ENCODE results near the gene DIP2C. TPM values are rescaled to one million over a fixed set of nuclear protein-coding genes. Genes with fewer than 3 reads are reported as not detected.

The DIP2C gene
- polyA plus RNA-seq, 1 donor = 37.7 TPM

GRCh38 chr10:260819-261429 lies 428.5 kb downstream of the DIP2C start:
- DNase-seq = no peak

GRCh38 chr10:251982-252582 lies 437.4 kb downstream of the DIP2C start:
- DNase-seq = no peak

GRCh38 chr10:248307-248706 lies 441.2 kb downstream of the DIP2C start:
- DNase-seq = no peak

GRCh38 chr10:247480-247879 lies 442.0 kb downstream of the DIP2C start:
- DNase-seq = no peak

GRCh38 chr10:246431-246830 lies 443.0 kb downstream of the DIP2C start:
- no peak for DNase-seq

GRCh38 chr10:244227-244626 lies 445.2 kb downstream of the DIP2C start:
- no peak for DNase-seq

GRCh38 chr10:241966-242643 lies 447.4 kb downstream of the DIP2C start:
- DNase-seq = no peak

GRCh38 chr10:241451-241850 lies 448.0 kb downstream of the DIP2C start:
- no peak for DNase-seq

- no peak for DNase-seq
Observed at GRCh38 chr10:239109-239508, 450.4 kb downstream of the DIP2C start.

- no peak for DNase-seq
Observed at GRCh38 chr10:235915-236314, 453.6 kb downstream of the DIP2C start.

GRCh38 chr10:234708-235406 lies 454.6 kb downstream of the DIP2C start:
- no peak for DNase-seq

- no peak for DNase-seq
Observed at GRCh38 chr10:232878-233277, 456.6 kb downstream of the DIP2C start.

GRCh38 chr10:232061-232460 lies 457.4 kb downstream of the DIP2C start:
- DNase-seq = no peak

- DNase-seq = no peak
Observed at GRCh38 chr10:230758-231157, 458.7 kb downstream of the DIP2C start.

- no peak for DNase-seq
Observed at GRCh38 chr10:228366-228765, 461.1 kb downstream of the DIP2C start.

- DNase-seq = no peak
Observed at GRCh38 chr10:227014-227413, 462.5 kb downstream of the DIP2C start.

- DNase-seq = no peak
Observed at GRCh38 chr10:226018-226417, 463.4 kb downstream of the DIP2C start.

GRCh38 chr10:224571-224970 lies 464.9 kb downstream of the DIP2C start:
- DNase-seq = no peak

Other genes with a start within 250 kb of the DIP2C start
- gene LARP4B, start 242.0 kb upstream of the DIP2C start, polyA plus RNA-seq (ENCODE audit: insufficient read length) = 91.2 TPM

Measured in hindlimb muscle (tissue), 1 donor.